Astrocyte (in vitro differentiated cells and primary cell): ENCODE data around the gene OR4F15.

Experiments
- EZH2 ChIP-seq: IDR thresholded peaks from 2 replicates; pipeline ENCODE4 v1.6.1; 2012; ENCODE audit warnings: mild to moderate bottlenecking, low read length, inconsistent platforms; ENCODE audit not compliant: insufficient read depth
- TF ChIP-seq, protein P1 (sequence below): IDR thresholded peaks from 2 replicates; pipeline ENCODE4 v1.5.1; 2011; ENCODE audit warnings: low read depth, mild to moderate bottlenecking, inconsistent platforms, low read length, moderate library complexity; ENCODE audit not compliant: insufficient read depth

- TF ChIP-seq, protein P1, sequence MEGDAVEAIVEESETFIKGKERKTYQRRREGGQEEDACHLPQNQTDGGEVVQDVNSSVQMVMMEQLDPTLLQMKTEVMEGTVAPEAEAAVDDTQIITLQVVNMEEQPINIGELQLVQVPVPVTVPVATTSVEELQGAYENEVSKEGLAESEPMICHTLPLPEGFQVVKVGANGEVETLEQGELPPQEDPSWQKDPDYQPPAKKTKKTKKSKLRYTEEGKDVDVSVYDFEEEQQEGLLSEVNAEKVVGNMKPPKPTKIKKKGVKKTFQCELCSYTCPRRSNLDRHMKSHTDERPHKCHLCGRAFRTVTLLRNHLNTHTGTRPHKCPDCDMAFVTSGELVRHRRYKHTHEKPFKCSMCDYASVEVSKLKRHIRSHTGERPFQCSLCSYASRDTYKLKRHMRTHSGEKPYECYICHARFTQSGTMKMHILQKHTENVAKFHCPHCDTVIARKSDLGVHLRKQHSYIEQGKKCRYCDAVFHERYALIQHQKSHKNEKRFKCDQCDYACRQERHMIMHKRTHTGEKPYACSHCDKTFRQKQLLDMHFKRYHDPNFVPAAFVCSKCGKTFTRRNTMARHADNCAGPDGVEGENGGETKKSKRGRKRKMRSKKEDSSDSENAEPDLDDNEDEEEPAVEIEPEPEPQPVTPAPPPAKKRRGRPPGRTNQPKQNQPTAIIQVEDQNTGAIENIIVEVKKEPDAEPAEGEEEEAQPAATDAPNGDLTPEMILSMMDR: no peak
- TF ChIP-seq EZH2: no peak
Measured at GRCh38 chr15:101799665-101800064, 12.3 kb upstream of the OR4F15 start.
